Chondrocyte (in vitro differentiated cells): ENCODE measurements around the gene TRIM14. TPM values are rescaled to one million over a fixed set of nuclear protein-coding genes. Genes with fewer than 3 reads are reported as not detected.

Source experiments
- DNase-seq: peaks from one replicate; pipeline ENCODE4 v3.0.0; 2021; ENCODE audit warnings: mixed read lengths, low spot score
- H3K27ac Mint-ChIP-seq: one replicate; pipeline ENCODE4 v1.8.0; 2021; ENCODE audit warnings: mild to moderate bottlenecking, moderate library complexity, mixed read lengths; ENCODE audit not compliant: unreplicated experiment
- H3K27me3 Mint-ChIP-seq: 2 replicates; pipeline ENCODE4 v1.8.0; 2021; ENCODE audit warnings: low read depth, mixed read lengths
- H3K36me3 Mint-ChIP-seq: 2 replicates; pipeline ENCODE4 v1.8.0; 2021; ENCODE audit warnings: low read depth, mixed read lengths
- H3K4me1 Mint-ChIP-seq: 2 replicates; pipeline ENCODE4 v1.8.0; 2021; ENCODE audit warnings: low read depth, mild to moderate bottlenecking, mixed read lengths
- H3K4me3 Mint-ChIP-seq: one replicate; pipeline ENCODE4 v1.8.0; 2021; ENCODE audit warnings: mild to moderate bottlenecking, moderate library complexity, mixed read lengths; ENCODE audit not compliant: unreplicated experiment
- H3K9me3 Mint-ChIP-seq: 2 replicates; pipeline ENCODE4 v1.8.0; 2021; ENCODE audit warnings: low read depth, mixed read lengths
- total RNA-seq: library from RNA; stranded (reverse); gene quantifications from 3 replicates; pipeline ENCODE4 v1.2.1, GENCODE V29; 2021
- TF ChIP-seq, protein P1 (sequence below): fragments of 200-600 bp; sonication (generic); IDR thresholded peaks from 2 replicates; pipeline ENCODE4 v1.5.0; 2021; ENCODE audit warnings: antibody characterized with exemption, mild to moderate bottlenecking, moderate library complexity

Gene TRIM14
- total RNA-seq, 1 donor from 2014 or later, result 1.1 TPM

DNA sequence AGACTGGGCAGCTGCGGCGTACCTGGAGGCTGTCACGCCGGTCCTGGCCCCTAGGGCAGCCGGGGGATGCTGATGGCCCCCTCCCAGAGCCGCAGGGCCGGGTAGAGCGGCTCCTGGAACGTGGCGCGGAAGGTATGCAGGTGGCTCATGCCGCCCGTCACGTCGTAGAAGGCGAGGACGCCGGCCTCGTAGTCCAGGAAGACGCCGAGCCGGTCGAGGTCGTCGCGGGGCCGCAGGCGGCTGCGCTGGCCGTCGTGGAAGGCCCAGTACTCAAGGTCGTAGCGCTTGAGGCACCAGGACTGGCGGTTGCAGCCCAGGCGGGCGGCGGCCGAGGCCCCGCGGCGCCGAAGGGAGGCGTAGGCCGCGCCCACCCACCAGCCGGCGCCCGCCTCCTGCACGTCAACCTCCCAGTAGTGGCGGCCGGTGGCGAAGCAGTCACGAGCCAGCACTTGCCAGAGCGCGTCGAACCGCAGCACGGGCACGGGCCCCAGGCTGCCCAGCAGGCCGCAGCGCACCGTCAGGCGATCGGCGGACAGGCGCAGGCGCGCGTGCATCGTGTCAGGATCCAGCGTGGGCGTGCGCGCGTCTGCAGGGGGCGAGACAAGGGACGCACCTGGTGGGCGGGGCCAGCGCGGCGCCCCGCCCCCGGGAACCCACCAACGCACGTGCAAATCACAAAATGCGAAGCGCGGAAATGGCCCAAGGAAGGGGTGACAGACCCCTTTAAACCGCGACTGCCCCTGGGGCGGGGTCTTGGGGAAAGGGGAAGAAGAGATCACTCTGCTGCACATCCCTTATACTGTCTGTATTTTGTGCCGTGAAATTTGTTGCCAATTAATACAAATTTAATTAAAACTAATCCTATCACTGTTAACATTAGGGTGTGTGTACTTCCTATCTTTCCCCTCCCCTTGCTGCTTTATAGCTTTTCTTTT lies 31.3 kb downstream of the TRIM14 start:
- peak overlapping the region; percentile 46 for H3K4me3 Mint-ChIP-seq
- peaks cover 5% of the 10 kb centered on the region for H3K4me1 Mint-ChIP-seq
- no peaks in the 10 kb centered on the region for H3K9me3 Mint-ChIP-seq
- no peak overlapping the region for H3K27ac Mint-ChIP-seq
- peaks cover 5% of the 10 kb centered on the region for H3K36me3 Mint-ChIP-seq
- DNase-seq, result no peak
- TF ChIP-seq, protein P1, sequence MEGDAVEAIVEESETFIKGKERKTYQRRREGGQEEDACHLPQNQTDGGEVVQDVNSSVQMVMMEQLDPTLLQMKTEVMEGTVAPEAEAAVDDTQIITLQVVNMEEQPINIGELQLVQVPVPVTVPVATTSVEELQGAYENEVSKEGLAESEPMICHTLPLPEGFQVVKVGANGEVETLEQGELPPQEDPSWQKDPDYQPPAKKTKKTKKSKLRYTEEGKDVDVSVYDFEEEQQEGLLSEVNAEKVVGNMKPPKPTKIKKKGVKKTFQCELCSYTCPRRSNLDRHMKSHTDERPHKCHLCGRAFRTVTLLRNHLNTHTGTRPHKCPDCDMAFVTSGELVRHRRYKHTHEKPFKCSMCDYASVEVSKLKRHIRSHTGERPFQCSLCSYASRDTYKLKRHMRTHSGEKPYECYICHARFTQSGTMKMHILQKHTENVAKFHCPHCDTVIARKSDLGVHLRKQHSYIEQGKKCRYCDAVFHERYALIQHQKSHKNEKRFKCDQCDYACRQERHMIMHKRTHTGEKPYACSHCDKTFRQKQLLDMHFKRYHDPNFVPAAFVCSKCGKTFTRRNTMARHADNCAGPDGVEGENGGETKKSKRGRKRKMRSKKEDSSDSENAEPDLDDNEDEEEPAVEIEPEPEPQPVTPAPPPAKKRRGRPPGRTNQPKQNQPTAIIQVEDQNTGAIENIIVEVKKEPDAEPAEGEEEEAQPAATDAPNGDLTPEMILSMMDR, result peak; percentile 23
- no peaks in the 10 kb centered on the region for H3K27me3 Mint-ChIP-seq

DNA sequence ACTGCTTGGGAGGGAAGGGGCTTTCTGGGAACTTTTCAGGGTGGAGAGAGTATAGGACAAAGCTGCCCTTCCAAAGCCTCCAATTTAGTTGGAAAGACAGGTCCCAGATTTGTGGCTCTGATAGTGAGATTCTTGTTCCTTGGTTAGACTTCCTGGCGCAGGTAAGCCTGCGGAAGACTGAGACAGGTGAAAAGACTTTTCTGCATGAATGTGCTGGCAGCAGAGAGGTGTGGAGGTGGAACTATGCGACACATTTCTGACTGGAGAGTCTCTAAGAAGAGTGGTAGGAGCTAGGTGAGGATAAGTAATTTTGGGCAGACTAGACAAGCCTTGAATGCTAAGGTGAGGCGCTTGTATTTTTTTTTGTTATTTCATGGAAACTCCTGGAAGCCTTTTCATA lies 32.6 kb downstream of the TRIM14 start:
- peaks cover 5% of the 10 kb centered on the region for H3K4me1 Mint-ChIP-seq
- no peak for DNase-seq
- no peaks in the 10 kb centered on the region for H3K27me3 Mint-ChIP-seq
- peaks cover 16% of the 10 kb centered on the region for H3K36me3 Mint-ChIP-seq
- H3K9me3 Mint-ChIP-seq, result no peaks in the 10 kb centered on the region
- no peak overlapping the region for H3K27ac Mint-ChIP-seq
- H3K4me3 Mint-ChIP-seq, result peak overlapping the region; percentile 19
- TF ChIP-seq, protein P1, result no peak

DNA sequence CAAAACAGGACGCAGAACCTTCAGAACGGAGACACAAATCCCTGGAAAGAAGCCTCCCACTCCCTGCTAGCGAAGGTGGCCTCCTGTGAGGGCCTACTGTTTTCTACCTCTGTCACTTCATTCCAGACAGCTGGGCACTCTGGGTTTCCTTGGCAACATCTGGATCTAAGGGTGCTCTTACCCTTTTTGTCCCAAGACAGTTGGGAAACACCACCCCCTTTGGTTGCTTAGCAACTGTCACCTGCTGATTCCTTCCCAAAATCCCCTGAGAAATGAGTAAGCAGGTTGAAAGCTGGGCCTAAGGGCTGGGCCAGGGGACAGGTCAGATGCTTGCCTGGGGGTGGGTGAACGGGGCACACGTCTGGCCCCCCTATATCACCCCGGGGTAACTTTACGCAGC lies 33.1 kb downstream of the TRIM14 start:
- H3K27ac Mint-ChIP-seq, result no peak overlapping the region
- H3K36me3 Mint-ChIP-seq, result peaks cover 19% of the 10 kb centered on the region
- no peak overlapping the region for H3K4me3 Mint-ChIP-seq
- TF ChIP-seq, protein P1, result no peak
- DNase-seq, result no peak
- H3K27me3 Mint-ChIP-seq, result no peaks in the 10 kb centered on the region
- no peaks in the 10 kb centered on the region for H3K9me3 Mint-ChIP-seq
- H3K4me1 Mint-ChIP-seq, result peaks cover 5% of the 10 kb centered on the region

DNA sequence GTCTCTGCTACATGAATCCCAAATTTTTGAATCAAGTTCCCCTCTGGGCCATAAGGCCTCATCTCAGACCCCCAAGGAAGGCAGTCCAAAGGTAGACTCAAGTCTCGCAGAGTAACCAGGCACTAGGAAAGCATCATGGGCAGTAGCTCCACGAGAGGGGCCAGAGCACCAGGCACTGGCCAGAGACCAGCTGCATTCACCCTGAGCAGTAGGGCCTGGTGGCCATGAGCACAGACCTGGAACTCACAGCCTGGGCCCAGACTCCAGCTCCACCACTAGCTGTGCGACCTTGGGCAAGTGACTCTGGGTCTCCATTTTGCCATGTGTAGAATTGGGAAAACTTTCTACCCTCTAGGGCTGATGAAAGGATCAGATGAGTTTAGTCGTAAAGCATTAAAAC lies 34.0 kb downstream of the TRIM14 start:
- H3K27ac Mint-ChIP-seq, result no peak overlapping the region
- peaks cover 12% of the 10 kb centered on the region for H3K4me1 Mint-ChIP-seq
- no peak overlapping the region for H3K4me3 Mint-ChIP-seq
- DNase-seq, result no peak
- TF ChIP-seq, protein P1, result no peak
- H3K27me3 Mint-ChIP-seq, result no peaks in the 10 kb centered on the region
- H3K9me3 Mint-ChIP-seq, result no peaks in the 10 kb centered on the region
- H3K36me3 Mint-ChIP-seq, result peaks cover 20% of the 10 kb centered on the region

DNA sequence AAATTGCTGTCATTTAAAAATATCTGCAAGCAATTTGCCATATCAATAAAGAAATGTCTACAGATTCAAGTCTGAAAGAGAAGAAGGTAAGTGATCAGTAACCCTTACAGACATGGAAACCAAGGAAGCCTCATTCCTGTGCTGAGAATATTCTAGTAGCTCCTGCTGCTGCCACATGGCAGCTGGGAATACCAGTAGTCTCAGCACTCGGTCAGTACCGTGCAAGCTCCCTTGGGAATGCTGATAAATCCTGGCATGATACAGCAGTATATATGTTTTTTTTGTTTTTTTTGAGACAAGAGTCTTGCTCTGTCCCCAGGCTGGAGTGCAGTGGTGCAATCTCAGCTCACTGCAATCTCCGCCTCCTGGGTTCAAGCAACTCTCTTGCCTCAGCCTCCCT lies 34.6 kb downstream of the TRIM14 start:
- Mint-ChIP-seq H3K27ac (no peak overlapping the region), H3K4me3 (no peak overlapping the region), H3K27me3 (no peaks in the 10 kb centered on the region), H3K9me3 (no peaks in the 10 kb centered on the region), H3K4me1 (peaks cover 12% of the 10 kb centered on the region), H3K36me3 (peaks cover 20% of the 10 kb centered on the region)
- TF ChIP-seq, protein P1, result no peak
- no peak for DNase-seq
